Activated CD4-positive, alpha-beta T cell treated with anti-CD3 and anti-CD28 coated beads, Interleukin-2, amount 10 ng/mL, durations not matched to agents 7 days and 5 days (primary cell): ENCODE results near the gene ADAMTS18. TPM values are rescaled to one million over a fixed set of nuclear protein-coding genes. Genes with fewer than 3 reads are reported as not detected.

Experiments
- CTCF ChIA-PET: fragments of 350-600 bp; sonication (Branson Sonifier 250); formaldehyde crosslinking; loops from one replicate; lab custom pipeline; 2021; ENCODE audit warnings: antibody characterized with exemption; lab: Charles Lee
- POLR2A ChIA-PET: fragments of 350-600 bp; sonication (Branson Sonifier 250); formaldehyde crosslinking; loops from one replicate; lab custom pipeline; 2021; ENCODE audit warnings: antibody characterized with exemption; lab: Charles Lee
- DNase-seq: peaks from one replicate; pipeline ENCODE4 v3.0.0-alpha.2; 2020
- H3K27ac Mint-ChIP-seq: one replicate; pipeline ENCODE4 v1.8.0; 2021; ENCODE audit warnings: mild to moderate bottlenecking, moderate library complexity, mixed read lengths
- H3K27me3 Mint-ChIP-seq: one replicate; pipeline ENCODE4 v1.8.0; 2021; ENCODE audit warnings: mixed read lengths
- H3K36me3 Mint-ChIP-seq: one replicate; pipeline ENCODE4 v1.8.0; 2021; ENCODE audit warnings: low read depth, mixed read lengths
- H3K4me1 Mint-ChIP-seq: one replicate; pipeline ENCODE4 v1.8.0; 2021; ENCODE audit warnings: mixed read lengths
- H3K4me3 Mint-ChIP-seq: one replicate; pipeline ENCODE4 v1.8.0; 2021; ENCODE audit warnings: mild to moderate bottlenecking, moderate library complexity, mixed read lengths
- H3K9me3 Mint-ChIP-seq: one replicate; pipeline ENCODE4 v1.8.0; 2021; ENCODE audit warnings: mixed read lengths
- total RNA-seq, 2 experiments: library from RNA; stranded (reverse); gene quantifications; one replicate each; pipeline ENCODE4 v1.2.3, GENCODE V29; 2021

The ADAMTS18 gene
- total RNA-seq, 2 experiments from 2014 or later: not detected

GRCh38 chr16:77430787-77431585, 3.8 kb downstream of the ADAMTS18 start:
- CTCF ChIA-PET: interaction anchor here (0.8 kb wide), 1 partner anchor 10 kb away, joined by 4 read pairs; no protein-coding TSS in a partner anchor
- Mint-ChIP-seq H3K36me3 (no peaks in the 10 kb centered on the region), H3K9me3 (no peaks in the 10 kb centered on the region), H3K27ac (no peak overlapping the region), H3K27me3 (peaks cover 35% of the 10 kb centered on the region), H3K4me3 (no peak overlapping the region), H3K4me1 (no peaks in the 10 kb centered on the region)
- POLR2A ChIA-PET: no interaction called here
- no peak for DNase-seq

GRCh38 chr16:77430360-77430759, 4.5 kb downstream of the ADAMTS18 start:
- Mint-ChIP-seq H3K4me1 (no peaks in the 10 kb centered on the region), H3K9me3 (no peaks in the 10 kb centered on the region), H3K4me3 (no peak overlapping the region), H3K27me3 (peaks cover 29% of the 10 kb centered on the region), H3K36me3 (no peaks in the 10 kb centered on the region), H3K27ac (no peak overlapping the region)
- no peak for DNase-seq
- ChIA-PET POLR2A (no interaction called here), CTCF (no interaction called here)

- ChIA-PET POLR2A (no interaction called here), CTCF (no interaction called here)
- no peaks in the 10 kb centered on the region for H3K4me1 Mint-ChIP-seq
- peaks cover 9% of the 10 kb centered on the region for H3K27me3 Mint-ChIP-seq
- no peaks in the 10 kb centered on the region for H3K9me3 Mint-ChIP-seq
- no peaks in the 10 kb centered on the region for H3K36me3 Mint-ChIP-seq
- no peak overlapping the region for H3K27ac Mint-ChIP-seq
- no peak for DNase-seq
- H3K4me3 Mint-ChIP-seq: no peak overlapping the region
Observed at GRCh38 chr16:77424871-77425604, 9.8 kb downstream of the ADAMTS18 start.

DNA sequence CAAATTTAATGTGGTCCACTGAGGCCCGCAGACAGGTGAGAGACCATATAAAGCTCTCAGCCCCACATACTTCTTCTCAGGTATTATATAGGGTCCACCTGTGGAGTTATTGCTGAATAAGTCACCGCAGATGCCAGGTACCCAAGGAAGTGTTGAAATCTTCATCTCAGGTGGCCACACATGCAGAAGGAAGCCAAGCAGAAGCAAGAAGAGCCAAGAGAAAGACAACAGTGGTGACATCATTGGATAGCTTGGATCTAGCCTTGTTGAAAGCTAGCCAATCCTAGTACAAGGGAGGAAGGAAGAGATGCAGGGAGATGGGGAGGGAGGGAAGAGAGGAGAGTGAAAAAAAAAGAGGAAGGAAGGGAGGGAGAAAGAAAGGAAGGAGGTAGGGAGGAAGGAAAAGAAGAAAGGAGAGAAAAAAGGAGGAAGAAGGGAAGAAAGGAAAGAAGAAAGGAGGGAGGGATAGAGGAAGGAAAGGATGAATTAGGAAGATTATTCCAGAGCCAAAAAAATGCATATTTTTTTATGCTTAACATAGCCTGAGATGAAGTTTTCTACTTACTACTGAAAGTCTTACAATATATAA, 12.5 kb downstream of the ADAMTS18 start:
- H3K4me1 Mint-ChIP-seq: no peaks in the 10 kb centered on the region
- H3K27ac Mint-ChIP-seq: no peak overlapping the region
- no peaks in the 10 kb centered on the region for H3K36me3 Mint-ChIP-seq
- H3K27me3 Mint-ChIP-seq: no peaks in the 10 kb centered on the region
- H3K9me3 Mint-ChIP-seq: no peaks in the 10 kb centered on the region
- ChIA-PET CTCF (no interaction called here), POLR2A (no interaction called here)
- no peak for DNase-seq
- H3K4me3 Mint-ChIP-seq: no peak overlapping the region

DNA sequence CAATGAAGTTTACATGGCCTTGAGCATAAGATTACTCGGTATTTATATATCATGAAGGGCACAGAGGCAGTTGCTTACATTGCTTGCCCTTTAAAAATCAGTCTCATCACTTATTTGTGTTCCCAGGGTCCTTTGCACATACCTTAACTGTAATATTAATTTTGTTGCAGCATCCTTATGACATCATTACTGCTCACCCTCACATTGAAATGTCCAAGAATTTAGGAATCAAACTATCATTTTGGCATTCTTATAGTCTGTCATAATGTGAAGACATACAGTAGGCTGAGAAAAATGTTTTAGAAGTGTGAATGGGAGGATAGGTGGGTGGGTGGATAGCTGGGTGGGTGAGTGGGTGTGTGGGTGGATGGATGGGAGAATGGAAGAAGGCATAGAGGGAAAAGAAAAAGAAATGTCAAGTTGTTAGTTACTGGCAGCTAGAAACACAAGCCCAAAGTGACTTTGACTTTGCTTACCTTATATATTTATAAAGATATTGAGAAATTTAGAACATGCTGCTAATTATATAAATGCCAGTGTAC, 17.8 kb downstream of the ADAMTS18 start:
- Mint-ChIP-seq H3K9me3 (no peaks in the 10 kb centered on the region), H3K4me3 (no peak overlapping the region), H3K36me3 (no peaks in the 10 kb centered on the region), H3K27me3 (no peaks in the 10 kb centered on the region), H3K27ac (no peak overlapping the region), H3K4me1 (no peaks in the 10 kb centered on the region)
- ChIA-PET POLR2A (no interaction called here), CTCF (no interaction called here)
- DNase-seq: no peak

- Mint-ChIP-seq H3K27me3 (no peaks in the 10 kb centered on the region), H3K27ac (no peak overlapping the region), H3K36me3 (no peaks in the 10 kb centered on the region), H3K9me3 (no peaks in the 10 kb centered on the region), H3K4me3 (no peak overlapping the region), H3K4me1 (no peaks in the 10 kb centered on the region)
- CTCF ChIA-PET: no interaction called here
- no peak for DNase-seq
- POLR2A ChIA-PET: no interaction called here
Observed at GRCh38 chr16:77414752-77415231, 20.0 kb downstream of the ADAMTS18 start.

GRCh38 chr16:77410449-77410848, 24.4 kb downstream of the ADAMTS18 start:
- Mint-ChIP-seq H3K27ac (no peak overlapping the region), H3K27me3 (peaks cover 3% of the 10 kb centered on the region), H3K9me3 (no peaks in the 10 kb centered on the region), H3K36me3 (no peaks in the 10 kb centered on the region), H3K4me3 (no peak overlapping the region), H3K4me1 (no peaks in the 10 kb centered on the region)
- POLR2A ChIA-PET: no interaction called here
- CTCF ChIA-PET: no interaction called here
- no peak for DNase-seq

DNA sequence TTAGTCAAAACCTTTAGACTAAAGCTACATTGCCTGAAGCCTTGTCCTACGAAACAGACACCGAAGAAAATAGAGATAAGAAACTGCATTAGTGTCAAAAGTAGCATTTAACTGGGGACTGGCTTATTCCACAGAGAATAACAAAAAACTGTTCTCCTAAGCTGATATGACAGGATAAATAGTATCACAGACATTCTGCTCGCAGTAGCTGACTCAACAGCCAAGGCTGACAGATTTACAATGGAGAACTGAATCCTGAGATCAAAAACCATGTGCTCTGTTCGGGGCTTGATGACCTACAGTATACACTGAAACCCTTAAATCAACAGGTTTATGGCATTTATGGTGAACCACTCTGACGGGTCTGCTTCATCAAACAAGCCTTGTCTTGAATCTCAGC, 25.5 kb downstream of the ADAMTS18 start:
- H3K4me1 Mint-ChIP-seq: no peaks in the 10 kb centered on the region
- no peak overlapping the region for H3K27ac Mint-ChIP-seq
- H3K27me3 Mint-ChIP-seq: peaks cover 3% of the 10 kb centered on the region
- no peaks in the 10 kb centered on the region for H3K9me3 Mint-ChIP-seq
- H3K36me3 Mint-ChIP-seq: no peaks in the 10 kb centered on the region
- ChIA-PET CTCF (no interaction called here), POLR2A (no interaction called here)
- no peak overlapping the region for H3K4me3 Mint-ChIP-seq
- DNase-seq: no peak

GRCh38 chr16:77408607-77409006, 26.2 kb downstream of the ADAMTS18 start:
- DNase-seq: no peak
- POLR2A ChIA-PET: no interaction called here
- Mint-ChIP-seq H3K27me3 (peaks cover 3% of the 10 kb centered on the region), H3K36me3 (no peaks in the 10 kb centered on the region), H3K4me1 (no peaks in the 10 kb centered on the region), H3K9me3 (no peaks in the 10 kb centered on the region), H3K27ac (no peak overlapping the region), H3K4me3 (no peak overlapping the region)
- CTCF ChIA-PET: no interaction called here

DNA sequence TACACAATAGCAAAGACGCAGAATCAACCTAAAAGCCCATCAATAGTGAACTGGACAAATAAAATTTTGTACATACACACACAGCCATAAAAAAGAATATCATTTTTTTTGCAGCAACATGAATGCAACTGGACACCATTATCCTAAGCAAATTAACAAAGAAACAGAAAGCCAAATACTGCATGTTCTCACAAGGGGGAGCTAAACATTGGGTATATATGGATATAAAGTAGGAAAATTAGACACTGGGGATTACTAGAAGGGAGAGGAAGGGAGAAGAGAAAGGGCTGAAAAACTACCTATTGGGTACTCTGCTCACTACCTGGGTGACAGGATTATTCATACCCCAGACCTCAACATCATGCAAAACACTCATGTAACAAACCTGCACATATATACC, 28.2 kb downstream of the ADAMTS18 start:
- no peak for DNase-seq
- Mint-ChIP-seq H3K36me3 (no peaks in the 10 kb centered on the region), H3K27me3 (peaks cover 3% of the 10 kb centered on the region), H3K4me3 (no peak overlapping the region), H3K9me3 (no peaks in the 10 kb centered on the region), H3K27ac (no peak overlapping the region), H3K4me1 (no peaks in the 10 kb centered on the region)
- CTCF ChIA-PET: no interaction called here
- POLR2A ChIA-PET: no interaction called here

DNA sequence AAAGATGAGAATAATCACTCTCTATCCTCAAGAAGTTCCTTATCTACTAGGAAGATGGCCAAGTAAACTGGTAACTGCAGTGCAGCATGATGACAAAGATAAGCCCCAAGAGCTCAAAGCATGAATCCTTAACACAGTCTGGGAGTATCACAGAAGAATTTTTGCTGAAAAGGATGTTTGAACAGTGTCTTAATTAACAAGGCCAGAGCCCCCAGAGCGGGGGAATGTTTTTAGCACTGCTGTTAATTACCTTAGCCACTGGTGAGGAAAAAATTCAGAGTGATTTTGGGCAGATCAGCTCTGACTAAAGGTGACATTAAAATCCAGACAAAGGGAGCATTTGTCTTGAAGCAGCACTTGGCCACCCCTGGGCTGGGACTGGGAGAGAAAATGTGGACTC, 30.1 kb downstream of the ADAMTS18 start:
- no peak overlapping the region for H3K4me3 Mint-ChIP-seq
- CTCF ChIA-PET: no interaction called here
- H3K4me1 Mint-ChIP-seq: no peaks in the 10 kb centered on the region
- H3K36me3 Mint-ChIP-seq: no peaks in the 10 kb centered on the region
- H3K27ac Mint-ChIP-seq: no peak overlapping the region
- H3K9me3 Mint-ChIP-seq: no peaks in the 10 kb centered on the region
- H3K27me3 Mint-ChIP-seq: peaks cover 3% of the 10 kb centered on the region
- POLR2A ChIA-PET: no interaction called here
- DNase-seq: no peak

DNA sequence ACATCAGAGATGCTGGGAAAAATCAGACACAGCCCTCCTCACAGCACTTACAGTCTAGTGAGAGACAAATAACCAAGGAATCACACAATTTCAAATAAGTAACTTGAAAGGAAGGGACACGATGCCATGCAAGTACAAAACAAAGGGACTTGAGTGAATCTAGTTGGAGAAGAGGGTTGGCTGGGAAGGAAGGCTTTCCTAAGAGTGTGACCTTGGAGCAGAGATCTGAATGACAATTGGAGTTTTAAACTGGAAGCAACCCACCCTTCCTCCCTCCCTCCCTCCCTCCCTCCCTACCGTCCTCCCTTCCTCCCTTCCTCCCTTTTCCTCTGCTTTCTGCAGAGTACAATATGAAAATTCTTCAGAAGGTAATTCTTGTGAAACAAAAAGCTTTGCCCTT, 31.1 kb downstream of the ADAMTS18 start:
- H3K4me1 Mint-ChIP-seq: no peaks in the 10 kb centered on the region
- no peaks in the 10 kb centered on the region for H3K9me3 Mint-ChIP-seq
- POLR2A ChIA-PET: no interaction called here
- H3K4me3 Mint-ChIP-seq: no peak overlapping the region
- H3K27ac Mint-ChIP-seq: no peak overlapping the region
- no peak for DNase-seq
- no peaks in the 10 kb centered on the region for H3K36me3 Mint-ChIP-seq
- H3K27me3 Mint-ChIP-seq: peaks cover 3% of the 10 kb centered on the region
- CTCF ChIA-PET: no interaction called here

GRCh38 chr16:77402672-77403071, 32.2 kb downstream of the ADAMTS18 start:
- H3K9me3 Mint-ChIP-seq: no peaks in the 10 kb centered on the region
- ChIA-PET CTCF (no interaction called here), POLR2A (no interaction called here)
- no peak overlapping the region for H3K27ac Mint-ChIP-seq
- H3K36me3 Mint-ChIP-seq: no peaks in the 10 kb centered on the region
- H3K27me3 Mint-ChIP-seq: peaks cover 3% of the 10 kb centered on the region
- H3K4me3 Mint-ChIP-seq: no peak overlapping the region
- H3K4me1 Mint-ChIP-seq: no peaks in the 10 kb centered on the region
- no peak for DNase-seq
